NCI-H1092 (cell line): ENCODE data around the gene EPS15.
"Not testable (repeated sequence)": the region's sequence is repeated elsewhere in the genome, so short reads cannot be mapped to it uniquely, and the experiment has no call there.

Experiments used
- DNase-seq: peaks from one replicate; lab custom pipeline; 2025; lab: John Stamatoyannopoulos, UW

EPS15 gene

GRCh38 chr1:51514733-51515132 lies 4.3 kb downstream of the EPS15 start:
- DNase-seq, result no peak

- no peak for DNase-seq
Observed at GRCh38 chr1:51512606-51513005, 6.5 kb downstream of the EPS15 start.

DNA sequence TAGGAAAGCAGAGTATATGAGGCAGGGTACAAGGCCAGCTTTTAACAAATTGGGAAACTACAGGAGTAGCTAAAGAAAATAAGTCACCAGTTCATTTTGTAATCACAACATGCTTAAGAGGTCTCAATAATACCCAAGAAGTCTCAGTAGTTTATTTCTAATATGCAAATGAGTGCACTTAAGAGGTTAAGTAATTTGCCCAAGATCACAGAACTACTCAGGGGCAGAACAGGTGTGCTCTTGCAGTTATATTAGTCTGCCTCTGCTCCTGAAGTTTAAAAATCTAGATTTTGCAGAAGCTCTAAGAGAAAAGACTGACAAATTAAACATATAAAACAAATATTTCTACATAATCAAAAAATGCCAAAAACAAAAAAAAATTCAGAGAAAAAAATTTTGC lies 6.9 kb downstream of the EPS15 start:
- no peak for DNase-seq

GRCh38 chr1:51509773-51510172 lies 9.3 kb downstream of the EPS15 start:
- DNase-seq, result no peak

DNA sequence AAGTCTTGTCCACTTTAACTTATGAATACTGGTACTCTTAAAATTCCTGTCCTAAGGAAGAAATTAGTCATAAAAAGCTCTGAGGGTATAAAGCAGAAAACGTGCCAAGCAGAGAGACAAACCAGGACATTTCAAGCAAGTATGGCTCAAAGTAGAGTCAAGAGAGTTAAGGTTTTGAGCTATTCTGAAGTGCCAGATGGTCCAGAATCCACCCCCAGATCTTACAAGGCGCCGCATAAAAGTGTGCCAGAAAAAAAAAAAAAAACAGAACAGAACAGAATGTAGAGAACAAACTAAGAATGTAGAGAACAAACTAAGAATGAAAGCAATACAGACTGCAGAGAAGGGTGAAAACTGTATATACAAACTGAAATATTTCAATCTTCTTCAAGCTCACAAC lies 12.5 kb downstream of the EPS15 start:
- DNase-seq, result no peak

GRCh38 chr1:51504806-51505525 lies 14.1 kb downstream of the EPS15 start:
- no peak for DNase-seq

- DNase-seq, result not testable (repeated sequence)
Observed at GRCh38 chr1:51501218-51501630, 17.8 kb downstream of the EPS15 start.

DNA sequence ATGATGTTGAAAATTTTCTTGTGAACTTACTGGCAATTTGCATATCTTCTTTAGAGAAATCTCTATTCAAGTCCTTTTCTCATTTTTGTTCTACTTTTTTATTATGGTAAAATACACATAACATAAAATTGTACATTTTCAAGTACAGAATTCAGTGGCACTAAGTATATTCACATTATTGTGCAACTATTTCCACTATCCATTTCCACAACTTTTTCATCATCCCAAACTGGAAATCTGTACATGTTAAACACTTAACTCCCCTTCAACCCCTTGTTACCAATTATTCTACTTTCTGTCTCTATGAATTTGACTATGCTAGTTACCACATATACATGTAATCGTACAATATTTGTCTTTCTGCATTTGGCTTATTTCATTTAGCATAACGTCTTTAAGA lies 19.4 kb downstream of the EPS15 start:
- DNase-seq, result no peak

GRCh38 chr1:51498924-51499323 lies 20.1 kb downstream of the EPS15 start:
- DNase-seq, result no peak

DNA sequence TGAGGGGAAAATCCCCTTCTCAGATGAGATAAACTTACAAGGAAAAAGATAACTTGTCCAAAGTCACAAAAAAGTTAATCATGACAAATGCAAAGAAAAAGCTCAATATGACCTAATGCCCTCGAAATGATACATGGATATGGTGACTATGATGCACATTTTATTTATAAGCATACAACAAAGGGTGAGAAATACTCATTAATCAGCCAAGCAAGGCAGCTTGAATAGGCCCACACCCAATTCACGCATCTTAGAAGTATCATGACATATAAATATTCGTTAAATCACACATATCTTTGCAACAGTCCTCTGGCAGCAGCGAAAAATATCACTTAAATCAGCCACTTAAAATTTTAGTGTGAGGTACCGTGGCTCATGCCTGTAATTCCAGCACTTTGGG lies 21.7 kb downstream of the EPS15 start:
- no peak for DNase-seq

DNA sequence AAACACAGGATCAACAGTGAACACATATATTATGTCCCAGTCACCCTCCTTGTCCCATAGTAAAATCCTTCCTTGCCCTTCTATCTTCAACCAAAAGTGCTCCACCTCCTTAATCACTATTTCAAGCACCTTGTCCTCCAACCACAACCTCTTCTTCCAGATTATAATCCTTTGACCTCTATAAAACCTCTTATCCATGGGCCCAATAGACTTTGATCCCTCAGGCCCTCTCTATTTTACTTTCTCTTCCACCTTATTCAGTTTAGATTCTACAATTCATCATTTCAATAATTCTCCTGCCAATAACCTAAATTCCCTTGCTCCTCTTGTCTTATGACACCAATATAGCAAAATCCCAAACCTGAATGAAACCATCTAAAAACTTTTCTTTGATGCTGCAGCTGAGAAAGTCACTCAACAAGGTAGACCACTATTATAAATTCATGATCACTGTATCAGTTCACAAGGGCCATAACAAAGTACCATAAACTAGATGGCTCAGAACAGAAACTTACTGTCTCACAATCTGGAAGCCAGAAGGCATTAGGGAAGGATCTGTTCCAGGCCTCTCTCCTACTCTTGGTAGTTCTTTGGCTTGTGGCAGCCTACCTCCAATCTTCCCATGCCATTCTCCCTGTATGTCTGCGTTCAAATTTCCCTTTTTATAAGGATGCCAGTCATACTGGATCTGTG lies 24.8 kb downstream of the EPS15 start:
- DNase-seq, result no peak

DNA sequence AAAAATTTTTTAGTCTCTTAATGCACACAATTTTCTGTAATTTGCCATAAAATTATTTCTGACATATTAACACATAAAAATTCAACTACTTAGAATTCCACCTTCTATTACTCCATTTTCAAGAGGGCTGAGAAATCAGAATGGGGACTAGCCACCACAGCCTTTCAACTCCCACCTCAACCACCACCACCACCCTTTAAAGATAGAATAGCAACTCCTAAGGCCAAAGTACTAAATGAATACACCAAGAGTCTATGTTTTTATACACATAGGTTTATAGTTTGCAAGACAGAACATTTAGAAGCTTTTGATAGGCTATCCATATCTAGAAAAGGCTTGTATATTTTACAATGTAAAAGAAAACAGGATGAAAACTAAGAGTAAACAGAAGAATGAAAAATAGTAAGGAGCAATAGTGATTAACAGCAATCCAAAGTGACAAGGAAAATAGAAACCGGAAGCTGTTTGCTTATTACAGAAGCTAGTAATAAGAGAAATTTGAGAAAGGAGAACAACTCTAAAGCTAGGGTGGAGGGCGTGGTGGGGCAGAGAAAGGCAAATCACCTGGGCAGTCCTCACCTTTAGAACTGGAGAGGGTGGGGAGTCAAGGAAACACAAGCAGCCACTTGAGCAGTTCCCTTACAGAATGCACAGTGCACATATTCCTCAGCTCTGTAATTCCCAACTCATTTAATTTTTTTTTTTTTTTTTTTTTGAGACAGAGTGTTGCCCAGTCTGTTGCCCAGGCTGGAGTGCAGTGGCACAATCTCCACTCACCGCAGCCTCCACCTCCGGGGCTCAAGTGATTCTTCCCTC lies 27.7 kb downstream of the EPS15 start:
- no peak for DNase-seq

GRCh38 chr1:51489472-51489871 lies 29.6 kb downstream of the EPS15 start:
- DNase-seq, result no peak

DNA sequence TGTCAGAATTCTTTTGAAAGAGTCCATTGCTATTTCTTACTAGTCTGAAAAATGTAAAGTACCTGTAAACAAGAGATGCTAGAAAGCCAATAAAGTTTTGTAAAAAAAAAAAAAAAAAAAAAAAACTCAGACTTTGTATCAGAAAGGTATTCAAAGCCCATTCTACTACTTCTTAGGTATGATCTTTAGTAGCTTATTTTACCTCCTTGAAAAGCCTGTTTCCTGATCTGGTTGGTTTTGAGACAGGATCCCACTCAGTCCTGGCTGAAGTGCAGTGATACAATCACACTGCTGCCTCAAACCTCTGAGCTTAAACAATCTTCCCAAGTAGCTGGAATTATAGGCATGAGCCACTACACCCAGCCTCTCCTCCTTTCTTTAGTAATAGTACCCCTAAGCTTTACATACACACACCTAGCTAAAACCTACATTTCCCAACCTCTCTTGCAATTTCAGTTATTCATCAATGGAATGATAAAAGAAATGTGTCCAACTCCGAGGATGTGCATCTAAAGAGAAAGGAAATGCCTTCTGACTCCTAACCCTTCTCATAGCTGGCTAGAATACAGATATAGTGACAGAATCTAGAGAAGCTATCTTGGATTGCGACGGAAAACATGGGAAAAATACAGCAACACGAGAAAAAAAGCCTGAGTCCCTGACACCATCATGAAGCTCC lies 30.6 kb downstream of the EPS15 start:
- DNase-seq, result no peak

DNA sequence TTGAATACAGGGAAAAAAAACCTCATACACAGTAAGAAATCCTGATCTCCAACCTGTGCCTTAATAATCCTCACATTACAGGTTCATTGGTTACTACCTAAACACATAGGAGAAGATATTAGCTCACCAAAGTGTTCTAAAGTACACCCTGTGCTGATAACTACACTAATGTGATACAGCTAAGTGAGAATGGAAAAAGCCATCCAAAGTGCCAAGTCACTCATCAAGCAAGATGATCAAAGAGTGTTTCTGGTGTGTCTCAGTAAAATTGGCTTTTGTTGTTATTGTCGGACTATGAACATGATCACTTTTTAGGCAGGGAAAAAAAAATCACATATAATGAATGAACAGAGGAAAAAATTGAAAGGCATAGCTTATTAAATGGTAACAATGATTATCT lies 31.4 kb downstream of the EPS15 start:
- no peak for DNase-seq

DNA sequence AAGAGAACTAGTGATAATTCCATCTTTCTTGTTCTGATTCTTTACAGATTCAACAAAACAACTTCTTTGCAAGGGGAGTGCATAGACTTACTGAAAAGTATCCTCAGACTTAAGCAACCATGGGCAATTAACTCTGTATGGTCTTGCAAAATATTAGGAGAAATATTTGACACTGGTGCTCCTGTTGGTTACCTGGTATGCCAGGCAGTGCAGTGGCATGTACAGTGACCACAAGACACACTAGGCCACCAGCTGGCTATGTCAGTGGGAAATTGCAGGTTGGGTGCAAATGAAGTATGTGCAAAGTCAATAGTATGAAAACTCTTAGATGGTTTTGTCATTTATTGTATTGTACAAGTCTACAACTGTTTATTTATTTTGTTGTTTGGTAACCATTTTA lies 34.5 kb downstream of the EPS15 start:
- DNase-seq, result no peak

- DNase-seq, result no peak
Observed at GRCh38 chr1:51482881-51483280, 36.2 kb downstream of the EPS15 start.

GRCh38 chr1:51474832-51475620 lies 44.0 kb downstream of the EPS15 start:
- not testable (repeated sequence) for DNase-seq

GRCh38 chr1:51473331-51474115 lies 45.5 kb downstream of the EPS15 start:
- DNase-seq, result no peak

- no peak for DNase-seq
Observed at GRCh38 chr1:51472359-51472758, 46.7 kb downstream of the EPS15 start.

DNA sequence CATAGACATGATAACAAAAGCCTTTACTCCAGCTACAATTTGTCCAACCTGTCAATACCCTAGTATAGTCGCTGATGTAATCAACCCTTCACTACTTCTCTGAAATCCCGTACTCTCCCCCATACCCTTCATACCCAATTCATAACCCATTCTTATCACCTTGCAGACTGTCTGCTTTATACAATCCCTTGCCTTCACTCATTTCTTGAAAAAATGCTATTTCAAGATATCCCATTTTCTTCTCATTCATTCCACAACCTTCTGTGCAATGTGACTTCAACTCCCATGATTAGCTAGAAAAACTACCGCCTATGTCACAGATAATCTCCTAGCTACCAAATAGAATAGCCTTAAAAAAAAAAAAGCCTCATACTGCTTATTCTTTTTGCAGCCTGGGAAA lies 49.5 kb downstream of the EPS15 start:
- no peak for DNase-seq
